T-cell (primary cell): Measurements from ENCODE around the gene HP1BP3. TPM values are rescaled to one million over a fixed set of nuclear protein-coding genes. Genes with fewer than 3 reads are reported as not detected.

ENCODE experiments used
- ATAC-seq, 4 experiments: fragments of 200-7000 bp in 3 of 4; fragments of 150-1000 bp in 1 of 4; cut with Tn5 transposase; replicated peaks in 1 of 4; 1 replicate in 3 of 4; 2 replicates in 1 of 4; pipeline ENCODE4 v1.10.0; 2021; ENCODE audit warnings: moderate library complexity in 3 of 4, mild to moderate bottlenecking in 2 of 4, moderate number of reproducible peaks in 1 of 4
- CTCF ChIA-PET, 2 donors: fragments of 300-600 bp; sonication (Branson Sonifier 250); formaldehyde crosslinking; loops; one replicate each; lab custom pipeline; 2022; ENCODE audit warnings: antibody characterized with exemption in 2 of 2; lab: Charles Lee
- POLR2A ChIA-PET, 2 donors: fragments of 300-600 bp; sonication (Branson Sonifier 250); formaldehyde crosslinking; loops; one replicate each; lab custom pipeline; 2022; ENCODE audit warnings: antibody characterized with exemption in 2 of 2; lab: Charles Lee
- DNase-seq, 35 experiments: peaks; one replicate each; pipeline versions ENCODE4 v3.0.0 to v3.0.0-alpha.2; 2013 to 2023
- H3K27ac ChIP-seq: one replicate; pipeline ENCODE4 v1.5.1; 2013; ENCODE audit warnings: low read length
- H3K27me3 ChIP-seq, 2 experiments: replicated peaks in 1 of 2; 1 replicate in 1 of 2; 2 replicates in 1 of 2; pipeline versions ENCODE4 v1.6.1 to v1.7.0; 2013; ENCODE audit warnings: low read length in 1 of 2, mixed read lengths in 1 of 2; ENCODE audit not compliant: control insufficient read depth in 2 of 2, insufficient read depth in 2 of 2; ENCODE audit errors: extremely low read depth in 1 of 2
- H3K36me3 ChIP-seq, 2 donors: 1 replicate in 1 of 2; 2 replicates in 1 of 2; pipeline versions ENCODE4 v1.6.1 to v1.7.0; 2013; ENCODE audit warnings: low read length in 1 of 2; ENCODE audit not compliant: control insufficient read depth in 2 of 2, insufficient read depth in 1 of 2; ENCODE audit errors: extremely low read depth in 1 of 2
- H3K4me1 ChIP-seq, 2 experiments: 1 replicate in 1 of 2; 2 replicates in 1 of 2; pipeline versions ENCODE4 v1.6.1 to v1.7.0; 2013; ENCODE audit warnings: low read length in 2 of 2, mixed read lengths in 1 of 2; ENCODE audit not compliant: insufficient read depth in 2 of 2, control insufficient read depth in 1 of 2; ENCODE audit errors: extremely low read depth in 1 of 2
- H3K4me3 ChIP-seq, 2 donors: 1 replicate in 1 of 2; 2 replicates in 1 of 2; pipeline versions ENCODE4 v1.5.1 to v1.7.0; 2013; ENCODE audit warnings: mild to moderate bottlenecking in 2 of 2, low read length in 1 of 2, moderate library complexity in 1 of 2; ENCODE audit not compliant: control insufficient read depth in 1 of 2; ENCODE audit errors: extremely low read depth in 1 of 2
- H3K9me3 ChIP-seq: 2 replicates; pipeline ENCODE4 v1.7.0; 2013
- H3K27ac Mint-ChIP-seq, 2 donors: one replicate each; pipeline ENCODE4 v1.8.0; 2020 to 2021; ENCODE audit warnings: mild to moderate bottlenecking in 2 of 2, mixed read lengths in 2 of 2
- H3K27me3 Mint-ChIP-seq, 2 donors: one replicate each; pipeline ENCODE4 v1.8.0; 2021 to 2022; ENCODE audit warnings: mixed read lengths in 2 of 2
- H3K36me3 Mint-ChIP-seq: one replicate; pipeline ENCODE4 v1.8.0; 2021; ENCODE audit warnings: mixed read lengths
- H3K4me1 Mint-ChIP-seq, 3 donors: one replicate each; pipeline ENCODE4 v1.8.0; 2020 to 2022; ENCODE audit warnings: mixed read lengths in 3 of 3, mild to moderate bottlenecking in 1 of 3
- H3K4me3 Mint-ChIP-seq, 3 donors: one replicate each; pipeline ENCODE4 v1.8.0; 2020 to 2022; ENCODE audit warnings: mild to moderate bottlenecking in 3 of 3, mixed read lengths in 3 of 3, moderate library complexity in 3 of 3
- H3K9me3 Mint-ChIP-seq, 3 donors: one replicate each; pipeline ENCODE4 v1.8.0; 2020 to 2022; ENCODE audit warnings: mixed read lengths in 3 of 3
- WGBS: methylation state at CpG from one replicate; pipeline ENCODE4 v1.1.5; 2013; ENCODE audit warnings: missing lambda C conversion rate; ENCODE audit not compliant: insufficient coverage; 5-methylcytosine and 5-hydroxymethylcytosine counted together
- total RNA-seq, 35 experiments: library from RNA in 6 of 35; stranded (reverse) in 6 of 35; fragments of 120-200 nt in 1 of 35; gene quantifications; one replicate each; pipeline versions ENCODE4 v1.2.1 to v1.2.4 and lab custom pipeline; 2013 to 2026

The HP1BP3 gene
- total RNA-seq, 5 donors from 2014 or later (not counting 1 experiment from before 2014, with no cell fraction given): 248 to 279 (median 270) TPM

DNA sequence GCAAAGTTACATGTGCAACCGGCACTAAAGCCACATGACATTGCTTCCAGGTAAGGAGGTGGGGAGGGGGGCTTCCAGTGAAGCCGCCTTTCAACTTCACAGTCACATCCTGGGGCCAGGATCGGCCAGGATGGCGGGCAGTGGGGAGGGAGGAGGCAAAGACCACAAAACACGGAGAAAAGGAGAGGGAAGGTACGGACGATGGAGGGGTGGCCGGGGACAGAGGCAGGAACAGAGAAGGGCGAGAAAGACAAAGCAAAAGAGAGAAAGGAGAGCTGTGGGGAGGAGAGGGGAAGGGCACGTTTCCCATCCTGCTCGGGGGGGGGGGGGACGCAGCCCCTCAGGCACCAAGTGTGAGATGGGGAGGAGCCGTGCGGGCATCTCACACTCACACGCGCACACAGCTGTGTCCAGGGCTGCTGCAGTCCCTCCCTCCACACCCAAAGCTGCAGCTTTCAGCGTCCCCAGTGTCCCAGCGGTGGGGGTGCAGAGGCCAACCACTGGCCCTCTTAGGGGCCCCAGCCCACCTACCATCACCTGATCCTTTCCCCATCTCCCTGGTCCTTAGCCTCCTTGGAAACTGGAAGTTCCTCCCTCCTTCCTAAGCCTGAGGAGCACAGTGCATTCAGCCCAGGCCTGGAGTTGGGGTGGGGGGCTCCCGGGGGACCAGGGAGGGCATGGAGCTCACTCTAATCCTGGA lies 57.0 kb downstream of the HP1BP3 start:
- Histone ChIP-seq H3K4me1 (peaks cover 3 to 33% of the 10 kb centered on the region in 2 experiments), H3K36me3 (no peaks in the 10 kb centered on the region), H3K9me3 (no peaks in the 10 kb centered on the region), H3K27ac (no peak overlapping the region), H3K27me3 (peaks cover 9 to 57% of the 10 kb centered on the region in 2 experiments), H3K4me3 (no peak overlapping the region)
- H3K9me3 Mint-ChIP-seq: no peaks in the 10 kb centered on the region
- peaks cover 12 to 24% (median 23%) of the 10 kb centered on the region in 3 donors for H3K4me1 Mint-ChIP-seq
- CTCF ChIA-PET: no interaction called here
- POLR2A ChIA-PET: interaction anchor here (0.6 kb wide), 2 partner anchors 31 to 56 kb away, joined by 5 to 6 read pairs; no protein-coding TSS in a partner anchor
- H3K4me3 Mint-ChIP-seq: peak overlapping the region; percentile 56 to 90 (median 68)
- no peak for ATAC-seq
- peak in 1 of 35 experiments; percentile 14 for DNase-seq
- peaks cover 0 to 29% of the 10 kb centered on the region in 2 donors for H3K27me3 Mint-ChIP-seq
- peak overlapping the region in 1 of 2 donors; percentile 46 for H3K27ac Mint-ChIP-seq
- no peaks in the 10 kb centered on the region for H3K36me3 Mint-ChIP-seq
- 16% methylated on average over 5 of the region's 19 CpGs for WGBS

DNA sequence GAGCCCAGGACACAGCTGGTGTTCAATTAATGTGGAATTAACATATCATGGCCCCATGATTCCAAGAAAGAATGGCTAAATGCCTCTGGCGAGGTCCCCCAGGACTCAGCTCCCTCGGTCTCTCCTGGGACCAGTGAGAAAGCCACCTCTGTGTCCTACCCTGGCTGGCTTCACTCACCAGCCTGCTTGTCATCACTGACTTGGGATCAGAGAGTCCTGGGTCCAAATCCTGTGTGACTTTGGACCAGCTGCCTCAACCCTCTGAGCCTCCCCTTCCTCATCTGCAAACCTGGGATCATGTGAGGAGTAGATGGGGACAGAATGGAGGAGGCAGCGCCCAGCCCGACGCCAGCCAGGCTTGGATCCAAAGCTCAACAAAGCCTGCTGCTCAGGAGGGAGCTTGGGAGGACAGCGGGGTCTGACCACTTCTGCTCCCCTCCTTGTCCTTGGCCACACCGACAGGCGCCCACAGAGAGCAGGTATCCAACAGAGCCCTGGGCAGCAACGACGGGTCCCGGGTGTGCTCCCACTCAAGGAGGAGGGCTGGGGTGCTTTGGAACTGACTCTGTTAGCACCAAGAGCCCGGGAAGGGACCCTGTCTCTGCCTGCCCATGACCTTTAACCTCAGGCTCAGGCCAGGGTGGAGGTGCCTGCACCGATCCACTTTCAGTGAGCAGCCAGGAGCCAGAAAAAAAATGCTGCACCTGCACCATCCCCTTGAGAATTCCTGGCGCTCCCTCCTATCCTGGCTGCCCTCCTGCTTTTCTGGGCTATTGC lies 57.8 kb downstream of the HP1BP3 start:
- POLR2A ChIA-PET: no interaction called here
- ATAC-seq (no peak), DNase-seq (peak in 1 of 35 experiments; percentile 17)
- peaks cover 12 to 24% (median 23%) of the 10 kb centered on the region in 3 donors for H3K4me1 Mint-ChIP-seq
- peaks cover 0 to 29% of the 10 kb centered on the region in 2 donors for H3K27me3 Mint-ChIP-seq
- Histone ChIP-seq H3K4me3 (no peak overlapping the region), H3K9me3 (no peaks in the 10 kb centered on the region), H3K27ac (no peak overlapping the region), H3K4me1 (peaks cover 3 to 33% of the 10 kb centered on the region in 2 experiments), H3K27me3 (peaks cover 9 to 57% of the 10 kb centered on the region in 2 experiments), H3K36me3 (no peaks in the 10 kb centered on the region)
- H3K36me3 Mint-ChIP-seq: no peaks in the 10 kb centered on the region
- peak overlapping the region in 1 of 3 donors; percentile 90 for H3K4me3 Mint-ChIP-seq
- WGBS: 64% methylated on average over 8 of the region's 14 CpGs
- H3K27ac Mint-ChIP-seq: no peak overlapping the region
- H3K9me3 Mint-ChIP-seq: no peaks in the 10 kb centered on the region
- CTCF ChIA-PET: no interaction called here

DNA sequence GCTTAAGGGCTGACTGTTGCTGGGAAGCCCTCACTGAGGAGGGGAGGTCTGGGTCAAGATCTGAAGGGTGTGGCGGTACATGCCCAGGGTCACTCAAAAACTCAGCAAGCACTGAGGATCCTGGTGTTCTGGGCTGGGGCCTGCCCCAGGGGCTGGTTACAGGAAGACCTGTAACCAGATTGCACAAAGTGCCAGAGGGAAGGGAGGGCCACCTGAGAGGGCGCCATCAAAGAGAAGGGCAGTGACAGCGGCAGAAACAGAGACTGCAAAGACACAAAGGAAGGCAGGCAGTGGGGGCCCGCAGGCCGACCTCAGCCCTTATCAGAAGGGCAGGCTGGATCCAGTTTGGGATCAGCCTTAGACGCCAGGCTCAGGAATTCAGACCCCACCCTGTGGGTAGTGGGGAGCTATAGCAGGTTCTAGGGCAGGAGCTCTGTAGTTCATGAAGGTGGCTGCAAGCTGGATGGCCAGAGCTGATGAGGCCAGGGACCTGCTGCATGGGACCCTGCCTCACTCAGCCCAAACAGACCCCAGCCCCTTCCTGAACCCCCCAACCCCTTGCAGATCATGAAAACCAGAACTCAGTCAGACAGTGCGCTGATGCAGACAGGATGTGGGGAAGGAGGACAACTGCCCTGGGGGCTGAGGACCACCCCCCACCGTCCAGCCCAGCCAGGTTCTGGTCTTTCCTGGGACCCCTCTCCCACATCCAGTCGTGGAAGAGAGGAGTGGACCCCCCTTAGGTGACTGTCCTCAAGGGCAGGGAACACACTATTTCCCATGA lies 58.5 kb downstream of the HP1BP3 start:
- H3K9me3 ChIP-seq: no peaks in the 10 kb centered on the region
- Mint-ChIP-seq H3K27ac (no peak overlapping the region), H3K4me1 (peaks cover 12 to 19% (median 19%) of the 10 kb centered on the region in 3 donors), H3K9me3 (no peaks in the 10 kb centered on the region), H3K36me3 (no peaks in the 10 kb centered on the region), H3K27me3 (peaks cover 0 to 29% of the 10 kb centered on the region in 2 donors), H3K4me3 (no peak overlapping the region)
- ATAC-seq: no peak
- no peaks in the 10 kb centered on the region for H3K36me3 ChIP-seq
- peak in 2 of 35 experiments; percentile 3 to 20 for DNase-seq
- peaks cover 3 to 30% of the 10 kb centered on the region in 2 experiments for H3K4me1 ChIP-seq
- no peak overlapping the region for H3K27ac ChIP-seq
- H3K27me3 ChIP-seq: peaks cover 8 to 57% of the 10 kb centered on the region in 2 experiments
- 100% methylated on average over 3 of the region's 9 CpGs for WGBS
- ChIA-PET POLR2A (no interaction called here), CTCF (no interaction called here)
- H3K4me3 ChIP-seq: no peak overlapping the region

DNA sequence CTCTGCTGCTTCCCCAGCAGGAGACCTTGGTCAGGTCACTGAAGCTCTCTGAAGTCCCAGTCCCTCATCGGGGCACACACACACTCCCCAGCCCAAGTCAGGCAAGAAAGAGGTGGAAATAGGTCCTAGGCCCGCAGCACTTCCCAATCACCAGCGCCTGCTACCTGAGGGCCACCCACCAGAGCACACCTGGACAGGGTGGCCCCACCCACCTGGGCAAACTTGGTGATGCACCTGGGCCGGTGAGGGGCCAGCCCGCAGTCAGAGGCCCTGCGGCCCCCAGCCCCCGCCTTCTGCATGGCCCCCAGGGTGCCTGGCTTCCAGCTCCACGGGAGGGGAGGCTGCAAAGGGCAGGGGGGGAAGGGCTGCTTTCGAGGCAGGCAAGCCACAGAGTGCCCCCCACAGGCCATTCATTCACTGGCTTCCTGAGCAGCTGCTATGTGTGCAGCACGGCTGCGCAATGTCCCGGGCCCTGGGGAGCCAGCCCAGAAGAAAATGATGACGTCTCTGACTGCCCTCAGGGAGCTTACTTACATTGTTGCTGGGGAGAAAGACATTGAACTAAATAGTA lies 59.3 kb downstream of the HP1BP3 start:
- ChIA-PET CTCF (interaction anchor here in 1 of 2 donors (0.5 kb wide), 1 partner anchor 1069 kb away, joined by 5 read pairs; no protein-coding TSS in a partner anchor), POLR2A (no interaction called here)
- peaks cover 6 to 13% (median 12%) of the 10 kb centered on the region in 3 donors for H3K4me1 Mint-ChIP-seq
- Histone ChIP-seq H3K27ac (no peak overlapping the region), H3K9me3 (no peaks in the 10 kb centered on the region), H3K4me1 (peaks cover 3 to 23% of the 10 kb centered on the region in 2 experiments), H3K36me3 (no peaks in the 10 kb centered on the region), H3K27me3 (peaks cover 6 to 54% of the 10 kb centered on the region in 2 experiments), H3K4me3 (no peak overlapping the region)
- H3K4me3 Mint-ChIP-seq: no peak overlapping the region
- no peak overlapping the region for H3K27ac Mint-ChIP-seq
- no peak for ATAC-seq
- H3K27me3 Mint-ChIP-seq: peaks cover 0 to 29% of the 10 kb centered on the region in 2 donors
- WGBS: 74% methylated on average over 11 of the region's 13 CpGs
- peak in 1 of 35 experiments; percentile 17 for DNase-seq
- no peaks in the 10 kb centered on the region for H3K36me3 Mint-ChIP-seq
- no peaks in the 10 kb centered on the region for H3K9me3 Mint-ChIP-seq

DNA sequence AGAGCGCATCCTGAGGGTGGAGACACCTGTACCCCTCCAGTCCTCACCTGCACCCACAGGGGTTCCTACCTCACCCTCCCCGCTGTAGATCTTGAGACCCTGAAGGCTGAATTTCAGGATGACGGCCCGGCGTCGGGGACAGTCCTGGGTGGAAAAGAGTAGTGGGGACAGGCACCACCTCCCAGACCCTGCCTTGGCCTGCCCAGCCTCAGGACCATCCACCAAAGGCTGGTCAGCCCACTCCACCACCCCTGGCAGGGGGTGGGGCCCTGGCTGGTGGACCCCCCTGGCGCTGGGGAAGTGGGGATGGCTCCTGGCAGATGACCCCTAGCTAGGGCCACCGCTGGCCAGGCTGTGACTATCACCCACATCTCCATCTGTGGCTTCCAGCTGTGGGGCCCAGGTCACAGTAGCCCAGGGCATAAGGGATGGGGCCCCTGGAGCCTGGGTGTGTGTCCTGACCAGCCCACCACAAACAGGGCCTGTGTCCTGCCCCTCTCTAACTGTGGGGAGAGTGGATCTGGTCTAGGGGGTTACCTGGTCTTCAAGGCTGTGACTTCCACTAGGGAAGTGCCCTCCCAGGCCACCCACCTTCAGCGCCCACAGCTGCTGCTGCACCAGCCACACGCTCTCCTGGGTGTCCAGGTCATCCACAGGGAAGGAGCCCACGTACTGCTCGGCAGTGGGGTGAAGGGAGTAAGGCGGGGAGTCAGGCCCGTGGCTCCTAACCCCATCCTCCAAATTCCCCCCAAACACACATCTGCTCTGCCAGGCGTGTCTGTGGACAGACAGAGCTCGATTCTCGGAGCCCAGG lies 60.0 kb downstream of the HP1BP3 start:
- ChIA-PET CTCF (interaction anchor here in 1 of 2 donors (0.5 kb wide), 1 partner anchor 1068 kb away, joined by 5 read pairs; no protein-coding TSS in a partner anchor), POLR2A (no interaction called here)
- H3K4me3 Mint-ChIP-seq: no peak overlapping the region
- peaks cover 0 to 8% (median 7%) of the 10 kb centered on the region in 3 donors for H3K4me1 Mint-ChIP-seq
- H3K9me3 ChIP-seq: no peaks in the 10 kb centered on the region
- H3K4me1 ChIP-seq: peaks cover 0 to 16% of the 10 kb centered on the region in 2 experiments
- no peaks in the 10 kb centered on the region for H3K36me3 ChIP-seq
- no peak overlapping the region for H3K27ac ChIP-seq
- H3K36me3 Mint-ChIP-seq: no peaks in the 10 kb centered on the region
- peaks cover 0 to 25% of the 10 kb centered on the region in 2 donors for H3K27me3 Mint-ChIP-seq
- H3K27me3 ChIP-seq: peaks cover 6 to 50% of the 10 kb centered on the region in 2 experiments
- 95% methylated on average over 4 of the region's 17 CpGs for WGBS
- H3K27ac Mint-ChIP-seq: no peak overlapping the region
- no peak for ATAC-seq
- no peak overlapping the region for H3K4me3 ChIP-seq
- no peaks in the 10 kb centered on the region for H3K9me3 Mint-ChIP-seq
- peak in 2 of 35 experiments; percentile 10 to 11 for DNase-seq
